Left lung (tissue), 10 donors: ENCODE results near the gene CHSY3. TPM values are rescaled to one million over a fixed set of nuclear protein-coding genes. Genes with fewer than 3 reads are reported as not detected.

Source experiments
- ATAC-seq: fragments of 200-7000 bp; cut with Tn5 transposase; one replicate; pipeline ENCODE4 v1.9.1; 2020; ENCODE audit warnings: moderate library complexity
- DNase-seq, 4 donors: peaks; one replicate each; pipeline ENCODE4 v3.0.0-alpha.2; 2013 to 2020
- H3K27ac ChIP-seq, 2 donors: fragments of 200-600 bp; sonication (generic) in 1 of 2; one replicate each; pipeline versions ENCODE4 v1.5.0 to v1.8.0; 2020 to 2021
- H3K27me3 ChIP-seq, 2 donors: fragments of 200-600 bp; sonication (generic) in 1 of 2; one replicate each; pipeline versions ENCODE4 v1.5.0 to v1.8.0; 2020 to 2021
- H3K36me3 ChIP-seq, 2 donors: fragments of 200-600 bp; sonication (generic) in 1 of 2; one replicate each; pipeline versions ENCODE4 v1.5.0 to v1.8.0; 2020 to 2021
- H3K4me1 ChIP-seq, 2 donors: fragments of 200-600 bp; one replicate each; pipeline ENCODE4 v1.8.0; 2021
- H3K4me3 ChIP-seq, 2 donors: fragments of 200-600 bp; sonication (generic) in 1 of 2; one replicate each; pipeline versions ENCODE4 v1.5.0 to v1.8.0; 2020 to 2021; ENCODE audit warnings: mild to moderate bottlenecking in 1 of 2
- H3K9me3 ChIP-seq, 2 donors: fragments of 200-600 bp; sonication (generic) in 1 of 2; one replicate each; pipeline versions ENCODE4 v1.5.0 to v1.8.0; 2020 to 2021
- CTCF ChIP-seq, 2 donors: fragments of 200-600 bp; sonication (generic) in 1 of 2; IDR thresholded peaks; one replicate each; pipeline versions ENCODE4 v1.5.0 to v1.8.0; 2021; ENCODE audit warnings: antibody characterized with exemption in 2 of 2
- intact Hi-C, 2 donors: fragments of 100-400 bp; cut with DNase I; formaldehyde crosslinking; loops; one replicate each; pipeline versions ENCODE4 v1.11.2 to v1.14.2; 2022
- polyA plus RNA-seq, 6 donors: library from polyadenylated mRNA; unstranded; fragments of 120-200 nt; gene quantifications; one replicate each; pipeline ENCODE4 v1.2.1, GENCODE V29; 2013; ENCODE audit not compliant: insufficient read length in 6 of 6
- total RNA-seq, 2 donors: library from RNA; stranded (reverse); fragmentation: NEBNext Ultra II Directional; extraction: Animal tissue kit (Norgen Biotek cat#: 25700); gene quantifications; one replicate each; pipeline ENCODE4 v1.2.1, GENCODE V29; 2021
- donor health status: DM: no; HTN: yes; CAD: no.
- donor health status: DM: no; HTN: no; CAD: no.

CHSY3 gene
- total and polyA plus RNA-seq, 8 donors: 5.0 to 10.1 (median 6.9) TPM

GRCh38 chr5:129899454-129899853 is 4.8 kb upstream of the CHSY3 start:
- H3K36me3 ChIP-seq: no peaks in the 10 kb centered on the region
- intact Hi-C loops: no loop called here
- ATAC-seq: no peak
- peak in 1 of 4 donors; percentile 24 for DNase-seq
- H3K4me1 ChIP-seq: no peaks in the 10 kb centered on the region
- peak in 1 of 2 donors; percentile 40 for TF ChIP-seq CTCF (IDR thresholded peaks at IDR 0.05)
- H3K27ac ChIP-seq: no peak overlapping the region
- peaks cover 0 to 19% of the 10 kb centered on the region in 2 donors for H3K27me3 ChIP-seq
- H3K9me3 ChIP-seq: no peaks in the 10 kb centered on the region
- H3K4me3 ChIP-seq: no peak overlapping the region

- intact Hi-C loops: no loop called here
- Histone ChIP-seq H3K4me1 (peaks cover 0 to 17% of the 10 kb centered on the region in 2 donors), H3K36me3 (no peaks in the 10 kb centered on the region), H3K27me3 (peaks cover 0 to 49% of the 10 kb centered on the region in 2 donors), H3K4me3 (no peak overlapping the region), H3K9me3 (no peaks in the 10 kb centered on the region), H3K27ac (no peak overlapping the region)
- no peak for DNase-seq
- no peak for TF ChIP-seq CTCF (IDR thresholded peaks at IDR 0.05)
- ATAC-seq: no peak
Observed at GRCh38 chr5:129902816-129903215, 1.4 kb upstream of the CHSY3 start.

GRCh38 chr5:129903466-129904101 is 681 bp upstream of the CHSY3 start:
- no peaks in the 10 kb centered on the region for H3K9me3 ChIP-seq
- peak overlapping the region; percentile 74 to 75 for H3K27ac ChIP-seq
- peaks cover 0 to 17% of the 10 kb centered on the region in 2 donors for H3K4me1 ChIP-seq
- intact Hi-C loops: no loop called here
- peak overlapping the region; percentile 65 to 66 for H3K4me3 ChIP-seq
- ATAC-seq (peak; percentile 49), DNase-seq (peak in 1 of 4 donors; percentile 27)
- H3K27me3 ChIP-seq: peaks cover 0 to 49% of the 10 kb centered on the region in 2 donors
- H3K36me3 ChIP-seq: no peaks in the 10 kb centered on the region
- no peak for TF ChIP-seq CTCF (IDR thresholded peaks at IDR 0.05)

- Histone ChIP-seq H3K36me3 (no peaks in the 10 kb centered on the region), H3K27ac (peak overlapping the region; percentile 74 to 75), H3K9me3 (no peaks in the 10 kb centered on the region), H3K4me3 (peak overlapping the region; percentile 65 to 66), H3K27me3 (peaks cover 0 to 49% of the 10 kb centered on the region in 2 donors), H3K4me1 (peaks cover 0 to 17% of the 10 kb centered on the region in 2 donors)
- ATAC-seq: peak; percentile 45
- intact Hi-C loops: no loop called here
- peak in 3 of 4 donors; percentile 32 to 78 (median 34) for DNase-seq
- TF ChIP-seq CTCF (IDR thresholded peaks at IDR 0.05): no peak
Observed at GRCh38 chr5:129904667-129905472, 605 bp downstream of the CHSY3 start.
